NCI-H345 (cell line): ENCODE data around the gene TINAGL1.

Source experiments
- DNase-seq: peaks from one replicate; lab custom pipeline; 2025; lab: John Stamatoyannopoulos, UW

The TINAGL1 gene

GRCh38 chr1:31607360-31607759 lies 31.0 kb downstream of the TINAGL1 start:
- DNase-seq: no peak

GRCh38 chr1:31609514-31610118 lies 33.3 kb downstream of the TINAGL1 start:
- no peak for DNase-seq

GRCh38 chr1:31614414-31615005 lies 38.2 kb downstream of the TINAGL1 start:
- no peak for DNase-seq

GRCh38 chr1:31615414-31615813 lies 39.1 kb downstream of the TINAGL1 start:
- no peak for DNase-seq

- no peak for DNase-seq
Measured at GRCh38 chr1:31615939-31616338, 39.6 kb downstream of the TINAGL1 start.

GRCh38 chr1:31617218-31617915 lies 41.1 kb downstream of the TINAGL1 start, which contains the start of gene HCRTR1:
HCRTR1 (plus strand) TSS chr1:31617689; CDS start chr1:31619193, 1,504 bp downstream.
- DNase-seq: no peak

- peak; percentile 46 for DNase-seq
Measured at GRCh38 chr1:31617916-31618746, 41.8 kb downstream of the TINAGL1 start.

GRCh38 chr1:31618916-31619846 lies 42.9 kb downstream of the TINAGL1 start:
- no peak for DNase-seq

GRCh38 chr1:31620631-31621497 lies 44.5 kb downstream of the TINAGL1 start:
- no peak for DNase-seq

GRCh38 chr1:31621498-31621820 lies 45.1 kb downstream of the TINAGL1 start:
- no peak for DNase-seq

GRCh38 chr1:31621847-31622730 lies 45.8 kb downstream of the TINAGL1 start:
- no peak for DNase-seq

GRCh38 chr1:31623365-31623764 lies 47.0 kb downstream of the TINAGL1 start:
- DNase-seq: no peak

- no peak for DNase-seq
Measured at GRCh38 chr1:31624309-31624708, 48.0 kb downstream of the TINAGL1 start.

GRCh38 chr1:31624731-31625514 lies 48.6 kb downstream of the TINAGL1 start:
- DNase-seq: no peak

GRCh38 chr1:31625561-31626222 lies 49.4 kb downstream of the TINAGL1 start:
- no peak for DNase-seq

GRCh38 chr1:31626223-31627207 lies 50.2 kb downstream of the TINAGL1 start:
- no peak for DNase-seq
